ENCODE measurements around the gene KDM1A. TPM values are rescaled to one million over a fixed set of nuclear protein-coding genes. Genes with fewer than 3 reads are reported as not detected.

Gene KDM1A
- total and polyA plus RNA-seq, 4 donors = 7.4 to 46.7 (median 21.5) TPM

- Histone ChIP-seq H3K4me3 (ENCODE audit: low read depth in 1 of 3, low read length in 3 of 3) (no peak overlapping the region), H3K36me3 (ENCODE audit: control insufficient read depth in 4 of 4, insufficient read depth in 3 of 4, low read depth in 1 of 4, low read length in 3 of 4) (no peaks in the 10 kb centered on the region), H3K27me3 (ENCODE audit: control insufficient read depth in 4 of 4, insufficient read depth in 4 of 4, low read length in 3 of 4) (no peaks in the 10 kb centered on the region), H3K9ac (ENCODE audit: low read depth in 1 of 2, low read length in 2 of 2) (no peak overlapping the region), H3K4me1 (ENCODE audit: control insufficient read depth in 4 of 4, insufficient read depth in 4 of 4, low read length in 3 of 4) (peaks cover 0 to 3% (median 0%) of the 10 kb centered on the region in 4 donors), H3K27ac (ENCODE audit: low read depth in 1 of 2, low read length in 2 of 2) (no peak overlapping the region), H3K9me3 (ENCODE audit: control insufficient read depth in 4 of 4, low read length in 3 of 4) (no peaks in the 10 kb centered on the region)
- 81% methylated on average over 4 of the region's 4 CpGs for WGBS
- TF ChIP-seq HNF4G (IDR thresholded peaks at IDR 0.05) = no peak
- TF ChIP-seq MAX (IDR thresholded peaks at IDR 0.05) = no peak
- no peak for TF ChIP-seq FOXA2 (IDR thresholded peaks at IDR 0.05)
- no peak for TF ChIP-seq HNF4A (conservative IDR thresholded peaks at IDR 0.05)
- no peak for TF ChIP-seq JUND (IDR thresholded peaks at IDR 0.05)
- TF ChIP-seq YY1 (IDR thresholded peaks at IDR 0.05) = no peak
- no peak for TF ChIP-seq ATF3 (IDR thresholded peaks at IDR 0.05)
- no peak for TF ChIP-seq RAD21 (IDR thresholded peaks at IDR 0.05)
- no peak for TF ChIP-seq SP1 (IDR thresholded peaks at IDR 0.05)
- TF ChIP-seq GABPA (IDR thresholded peaks at IDR 0.05 in 1 of 2, conservative IDR thresholded peaks at IDR 0.05 in 1 of 2) = no peak
- TF ChIP-seq RXRA (IDR thresholded peaks at IDR 0.05) = no peak
- no peak for TF ChIP-seq FOXA1 (IDR thresholded peaks at IDR 0.05)
- TF ChIP-seq EGR1 (IDR thresholded peaks at IDR 0.05; ENCODE audit: low read depth in 2 of 2) = no peak
- TF ChIP-seq NR2F2 (IDR thresholded peaks at IDR 0.05) = no peak
- TF ChIP-seq TAF1 (conservative IDR thresholded peaks at IDR 0.05) = no peak
- TF ChIP-seq ZBTB33 (IDR thresholded peaks at IDR 0.05) = no peak
- DNase-seq (ENCODE audit: low spot score) = no peak
These were observed 8.2 kb downstream of the KDM1A start for GRCh38 chr1:23027352-23027907.

- TF ChIP-seq GABPA (IDR thresholded peaks at IDR 0.05 in 1 of 2, conservative IDR thresholded peaks at IDR 0.05 in 1 of 2) (no peak), MAX (IDR thresholded peaks at IDR 0.05) (no peak), CTCF (IDR thresholded peaks at IDR 0.05; ENCODE audit: low read depth, low read length, missing input control) (no peak), TAF1 (conservative IDR thresholded peaks at IDR 0.05) (no peak), FOXA2 (IDR thresholded peaks at IDR 0.05) (no peak), RXRA (IDR thresholded peaks at IDR 0.05) (no peak), HNF4A (conservative IDR thresholded peaks at IDR 0.05) (no peak)
- DNase-seq (ENCODE audit: low spot score) = no peak
- no peaks in the 10 kb centered on the region for H3K9me3 ChIP-seq (ENCODE audit: control insufficient read depth in 4 of 4, low read length in 3 of 4)
- H3K27me3 ChIP-seq (ENCODE audit: control insufficient read depth in 4 of 4, insufficient read depth in 4 of 4, low read length in 3 of 4) = no peaks in the 10 kb centered on the region
- peaks cover 0 to 3% (median 0%) of the 10 kb centered on the region in 4 donors for H3K4me1 ChIP-seq (ENCODE audit: control insufficient read depth in 4 of 4, insufficient read depth in 4 of 4, low read length in 3 of 4)
- H3K36me3 ChIP-seq (ENCODE audit: control insufficient read depth in 4 of 4, insufficient read depth in 3 of 4, low read depth in 1 of 4, low read length in 3 of 4) = no peaks in the 10 kb centered on the region
- no peak overlapping the region for H3K27ac ChIP-seq (ENCODE audit: low read depth in 1 of 2, low read length in 2 of 2)
- H3K4me3 ChIP-seq (ENCODE audit: low read depth in 1 of 3, low read length in 3 of 3) = no peak overlapping the region
- 92% methylated on average over 4 of the region's 4 CpGs for WGBS
- no peak overlapping the region for H3K9ac ChIP-seq (ENCODE audit: low read depth in 1 of 2, low read length in 2 of 2)
These were observed 10.1 kb downstream of the KDM1A start for GRCh38 chr1:23029337-23029736.
